K562 (cell line): ENCODE measurements around the gene CALM1. TPM values are rescaled to one million over a fixed set of nuclear protein-coding genes. Genes with fewer than 3 reads are reported as not detected.

Experiments used
- ATAC-seq: fragments of 200-7000 bp; cut with Tn5 transposase; 3 replicates; pipeline ENCODE4 v1.9.1; 2020; ENCODE audit warnings: moderate library complexity
- BruUV-seq: library from RNA; stranded (reverse); fragments of 400-500 nt; replicated peaks from 2 replicates; lab custom pipeline; 2021; lab: Mats Ljungman, UMichigan
- CTCF ChIA-PET: fragments of 300-600 bp; formaldehyde crosslinking; extraction: SDS; loops from one replicate; lab custom pipeline; 2021; ENCODE audit warnings: low intra/inter-chr PET ratio; lab: Yijun Ruan, JAX
- POLR2A ChIA-PET: fragments of 300-600, 350-650 bp; sonication (Branson Sonifier 250); formaldehyde crosslinking; extraction: SDS; loops from one replicate; lab custom pipeline; 2021; ENCODE audit warnings: antibody characterized with exemption, inconsistent platforms; lab: Yijun Ruan, JAX
- DNase-seq, 4 experiments: peaks; one replicate each; pipeline versions ENCODE4 v3.0.0 to v3.0.0-alpha.2; 2011 to 2018; ENCODE audit warnings: low spot score in 3 of 4, mixed read lengths in 3 of 4; ENCODE audit errors: extremely low read depth in 1 of 4
- FAIRE-seq: peaks from 2 replicates; lab custom pipeline; 2011; peaks lifted over from hg19 to GRCh38; lab: Jason Lieb, UNC
- H2AFZ ChIP-seq: 2 replicates; pipeline ENCODE4 v1.6.0; 2011; ENCODE audit warnings: low read depth, low read length, control low read depth, inconsistent platforms
- H3K27ac ChIP-seq: fragments of 200-600 bp; 3 replicates; pipeline ENCODE4 v1.8.0; 2011; ENCODE audit warnings: low read depth, mild to moderate bottlenecking, control low read depth, inconsistent platforms, low read length, moderate library complexity, mixed read lengths; ENCODE audit errors: extremely low read depth
- H3K27me3 ChIP-seq, 2 experiments: fragments of 300-600 bp in 1 of 2; 2 replicates in 1 of 2; 3 replicates in 1 of 2; pipeline versions ENCODE4 v1.6.0 to v1.8.0; 2011; ENCODE audit warnings: inconsistent platforms in 2 of 2, low read length in 2 of 2, mild to moderate bottlenecking in 1 of 2, mixed read lengths in 1 of 2, moderate library complexity in 1 of 2; ENCODE audit not compliant: control insufficient read depth in 2 of 2, insufficient read depth in 2 of 2
- H3K36me3 ChIP-seq: fragments of 300-600 bp; 3 replicates; pipeline ENCODE4 v1.8.0; 2011; ENCODE audit warnings: mild to moderate bottlenecking, low read length, inconsistent platforms; ENCODE audit not compliant: control insufficient read depth, insufficient read depth
- H3K4me1 ChIP-seq, 2 experiments: fragments of 200-600 bp in 1 of 2; replicated peaks in 1 of 2; 2 replicates in 1 of 2; 3 replicates in 1 of 2; pipeline versions ENCODE4 v1.5.1 to v1.8.0; 2011; ENCODE audit warnings: inconsistent platforms in 2 of 2, low read length in 2 of 2, mild to moderate bottlenecking in 1 of 2, mixed read lengths in 1 of 2, moderate library complexity in 1 of 2; ENCODE audit not compliant: control insufficient read depth in 2 of 2, insufficient read depth in 2 of 2
- H3K4me2 ChIP-seq: 2 replicates; pipeline ENCODE4 v1.6.1; 2011; ENCODE audit warnings: low read length, control low read depth, inconsistent platforms, mixed read lengths; ENCODE audit not compliant: insufficient read depth
- H3K4me3 ChIP-seq: fragments of 200-600 bp; sonication (generic), shearing (Covaris generic); 2 replicates; pipeline ENCODE4 v1.5.1; 2016; ENCODE audit warnings: control low read depth, inconsistent platforms
- H3K79me2 ChIP-seq: fragments of 200-600 bp; 3 replicates; pipeline ENCODE4 v1.8.0; 2011; ENCODE audit warnings: low read length, inconsistent platforms; ENCODE audit not compliant: control insufficient read depth, insufficient read depth
- H3K9ac ChIP-seq, 2 experiments: 2 replicates each; pipeline versions ENCODE4 v1.6.0 to v1.6.1; 2011; ENCODE audit warnings: low read depth in 2 of 2, low read length in 2 of 2, control low read depth in 1 of 2, inconsistent platforms in 1 of 2, mild to moderate bottlenecking in 1 of 2, mixed read lengths in 1 of 2; ENCODE audit not compliant: insufficient read depth in 1 of 2
- H3K9me1 ChIP-seq: one replicate; pipeline ENCODE4 v1.6.0; 2011; ENCODE audit warnings: inconsistent platforms, mild to moderate bottlenecking, low read length, moderate library complexity; ENCODE audit not compliant: control insufficient read depth, insufficient read depth
- H3K9me3 ChIP-seq: replicated peaks from 2 replicates; pipeline ENCODE4 v1.5.1; 2011; ENCODE audit warnings: low read depth, low read length, inconsistent platforms; ENCODE audit not compliant: control insufficient read depth, insufficient read depth
- H4K20me1 ChIP-seq: replicated peaks from 2 replicates; pipeline ENCODE4 v1.6.1; 2011; ENCODE audit warnings: low read length, inconsistent platforms, mixed read lengths; ENCODE audit not compliant: control insufficient read depth, insufficient read depth
- CBFA2T3 ChIP-seq: fragments of 450-650 bp; IDR thresholded peaks from 2 replicates; pipeline ENCODE4 v1.6.1; 2017
- CXXC5 ChIP-seq: fragments of 250-450 bp; sonication (Bioruptor Pico); IDR thresholded peaks from 2 replicates; pipeline ENCODE4 v1.8.0; 2022; ENCODE audit warnings: inconsistent platforms, mild to moderate bottlenecking, moderate library complexity
- E2F4 ChIP-seq: sonication (generic); formaldehyde crosslinking; IDR thresholded peaks from 2 replicates; pipeline ENCODE4 v1.8.0; 2022; ENCODE audit warnings: mild to moderate bottlenecking, low read depth, missing genetic modification reagents
- HDAC1 ChIP-seq, 2 experiments: fragments of 450-650 bp; IDR thresholded peaks; 2 replicates each; pipeline ENCODE4 v1.6.1; 2016 to 2017; ENCODE audit warnings: inconsistent platforms in 1 of 2, mild to moderate bottlenecking in 1 of 2, moderate library complexity in 1 of 2
- ID3 ChIP-seq, 2 experiments: fragments of 250-450 bp in 1 of 2; fragments of 450-650 bp in 1 of 2; sonication (Bioruptor Pico) in 1 of 2; IDR thresholded peaks; 2 replicates each; pipeline versions ENCODE4 v1.6.1 to v1.8.0; 2016 to 2021; ENCODE audit warnings: mild to moderate bottlenecking in 2 of 2, moderate library complexity in 2 of 2, missing compliant biosample characterization in 1 of 2, missing genetic modification characterization in 1 of 2
- LEF1 ChIP-seq: fragments of 450-650 bp; IDR thresholded peaks from 2 replicates; pipeline ENCODE4 v1.6.1; 2016; ENCODE audit warnings: mild to moderate bottlenecking
- MTA1 ChIP-seq: fragments of 450-650 bp; IDR thresholded peaks from 2 replicates; pipeline ENCODE4 v1.6.1; 2017; ENCODE audit warnings: borderline replicate concordance
- PCBP1 ChIP-seq: fragments of 200-400 bp; formaldehyde crosslinking; IDR thresholded peaks from 2 replicates; pipeline ENCODE4 v1.6.1; 2018; ENCODE audit warnings: mild to moderate bottlenecking, low read depth, low read length; ENCODE audit not compliant: poor library complexity, severe bottlenecking
- PHF20 ChIP-seq: fragments of 450-650 bp; IDR thresholded peaks from 2 replicates; pipeline ENCODE4 v1.6.1; 2018; ENCODE audit not compliant: partially characterized antibody
- PREB ChIP-seq: sonication (generic); formaldehyde crosslinking; IDR thresholded peaks from 2 replicates; pipeline ENCODE4 v1.8.1; 2023; ENCODE audit warnings: mild to moderate bottlenecking, missing genetic modification reagents
- TGIF2 ChIP-seq: sonication (generic); formaldehyde crosslinking; IDR thresholded peaks from 2 replicates; pipeline ENCODE4 v1.8.1; 2022; ENCODE audit warnings: mild to moderate bottlenecking, missing genetic modification reagents, moderate library complexity
- THRB ChIP-seq: fragments of 450-650 bp; formaldehyde crosslinking; conservative IDR thresholded peaks from 2 replicates; pipeline ENCODE4 v1.4.0; 2022; ENCODE audit warnings: mild to moderate bottlenecking, missing genetic modification characterization
- ZC3H11A ChIP-seq: IDR thresholded peaks from 2 replicates; pipeline ENCODE4 v1.6.1; 2012; ENCODE audit warnings: low read depth, low read length, improper control_type of control experiment
- ZNF146 ChIP-seq: IDR thresholded peaks from one replicate; pipeline ENCODE4 v1.6.1; 2018; ENCODE audit warnings: missing compliant biosample characterization; ENCODE audit not compliant: unreplicated experiment
- WGBS: fragments of 100-300 bp; shearing (Covaris generic); methylation state at CpG from one replicate; pipeline ENCODE4 v1.1.6; 2016; ENCODE audit warnings: low coverage, mixed read lengths; ENCODE audit not compliant: insufficient coverage; ENCODE audit errors: missing lambda C conversion rate; 5-methylcytosine and 5-hydroxymethylcytosine counted together
- in situ Hi-C: fragments of 300-500 bp; cut with MboI; formaldehyde crosslinking; loops from 4 replicates; pipeline ENCODE4 v1.15.0; 2018; ENCODE audit warnings: inconsistent platforms, mixed read lengths
- intact Hi-C: fragments of 100-400 bp; cut with micrococcal nuclease; formaldehyde crosslinking; loops from 2 replicates; pipeline ENCODE4 v1.14.2; 2022
- polyA plus RNA-seq, 8 experiments: library from polyadenylated mRNA; depleted of rRNA in 4 of 8; stranded (reverse) in 5 of 8; unstranded in 3 of 8; fragments of >200 nt; fragmentation: Nextera tagmentation in 2 of 8; fragmentation: Illumina TruSeq in 1 of 8; extraction: Ambion mirVana in 2 of 8; extraction: Trizol in 1 of 8; gene quantifications; 2 replicates each; pipeline versions ENCODE4 v1.2.1 to v1.2.3, GENCODE V29; 2011 to 2014; ENCODE audit warnings: inconsistent platforms in 1 of 8, missing spikeins in 1 of 8
- total RNA-seq, 7 experiments: library from RNA; depleted of rRNA in 6 of 7; stranded (reverse); fragments of >200 nt in 6 of 7; fragmentation: Illumina TruSeq in 2 of 7; extraction: Trizol in 2 of 7; gene quantifications; 2 replicates each; pipeline versions ENCODE4 v1.2.1 to v1.2.3, GENCODE V29; 2011 to 2021; ENCODE audit warnings: low replicate concordance in 1 of 7

CALM1 gene
- total and polyA plus RNA-seq, 9 of the 15 experiments (the other 6 are each of a cell fraction or from before 2014, with no cell fraction given), result 48.0 to 269 (median 158) TPM

GRCh38 chr14:90361865-90362557, 34.8 kb upstream of the CALM1 start:
- ATAC-seq, result no peak

GRCh38 chr14:90362558-90362896, 34.3 kb upstream of the CALM1 start:
- FAIRE-seq, result no peak
- Histone ChIP-seq H3K9me3 (no peaks in the 10 kb centered on the region), H2AFZ (no peak overlapping the region), H3K27me3 (peaks cover 9 to 26% of the 10 kb centered on the region in 2 experiments), H3K9me1 (no peaks in the 10 kb centered on the region), H4K20me1 (no peaks in the 10 kb centered on the region), H3K4me1 (no peaks in the 10 kb centered on the region; a peak in 1 of 5 replicates), H3K36me3 (no peaks in the 10 kb centered on the region), H3K4me2 (no peak overlapping the region), H3K27ac (no peak overlapping the region), H3K9ac (no peak overlapping the region), H3K79me2 (no peaks in the 10 kb centered on the region), H3K4me3 (no peak overlapping the region)
- WGBS, result 0% methylated on average over 4 of the region's 4 CpGs
- POLR2A ChIA-PET, result no interaction called here
- in situ Hi-C loops (no loop called here), intact Hi-C loops (no loop called here)
- CTCF ChIA-PET, result no interaction called here
- no peak for ATAC-seq
- no TSS peak for BruUV-seq
- no peak for DNase-seq
- TF ChIP-seq ZNF146, result no peak
- TF ChIP-seq PREB (CRISPR knock-in tag), result no peak
- no peak for TF ChIP-seq ID3 (CRISPR knock-in tag; IDR thresholded peaks at IDR 0.05)
- TF ChIP-seq ID3 (tag; IDR thresholded peaks at IDR 0.05), result no peak
- no peak for TF ChIP-seq CXXC5 (CRISPR knock-in tag)
- no peak for TF ChIP-seq CBFA2T3
- TF ChIP-seq PCBP1, result no peak
- no peak for TF ChIP-seq THRB (CRISPR knock-in tag)
- TF ChIP-seq E2F4 (CRISPR knock-in tag), result no peak
- no peak for TF ChIP-seq HDAC1 (IDR thresholded peaks at IDR 0.05)

More at GRCh38 chr14:90361865-90362557, 34.8 kb upstream of the CALM1 start:
- WGBS, result 7% methylated on average over 7 of the region's 7 CpGs
- no peak overlapping the region for H3K27ac ChIP-seq
- in situ Hi-C loops, result no loop called here
- ChIA-PET POLR2A (no interaction called here), CTCF (no interaction called here)
- no TSS peak for BruUV-seq
- no peak overlapping the region for H3K4me2 ChIP-seq
- no peaks in the 10 kb centered on the region for H3K9me1 ChIP-seq
- H3K27me3 ChIP-seq, result peaks cover 9 to 26% of the 10 kb centered on the region in 2 experiments
- FAIRE-seq, result no peak
- no peak overlapping the region for H3K9ac ChIP-seq
- H3K36me3 ChIP-seq, result no peaks in the 10 kb centered on the region
- no peaks in the 10 kb centered on the region for H4K20me1 ChIP-seq
- no peaks in the 10 kb centered on the region for H3K9me3 ChIP-seq
- no peak overlapping the region for H3K4me3 ChIP-seq
- no peak for TF ChIP-seq MTA1
- TF ChIP-seq PHF20, result no peak
- no peak for TF ChIP-seq TGIF2
- TF ChIP-seq LEF1, result no peak
- no peak for TF ChIP-seq ZC3H11A
- DNase-seq, result no peak
- no peak overlapping the region for H2AFZ ChIP-seq
- intact Hi-C loops, result no loop called here
- no peaks in the 10 kb centered on the region; a peak in 1 of 5 replicates for H3K4me1 ChIP-seq
- no peaks in the 10 kb centered on the region for H3K79me2 ChIP-seq
